Brain microvascular endothelial cell (primary cell): ENCODE results near the gene BTBD1.

Experiments used
- DNase-seq: peaks from one replicate; pipeline ENCODE4 v3.0.0-alpha.2; 2020
- H3K27ac ChIP-seq: fragments of 250-450 bp; sonication (Bioruptor Pico); 2 replicates; pipeline ENCODE4 v1.5.1; 2020; ENCODE audit warnings: mild to moderate bottlenecking, moderate library complexity
- H3K27me3 ChIP-seq: fragments of 250-450 bp; sonication (Bioruptor Pico); replicated peaks from 2 replicates; pipeline ENCODE4 v1.5.1; 2020; ENCODE audit warnings: mild to moderate bottlenecking
- H3K36me3 ChIP-seq: fragments of 250-450 bp; sonication (Bioruptor Pico); replicated peaks from 2 replicates; pipeline ENCODE4 v1.5.1; 2020; ENCODE audit warnings: mild to moderate bottlenecking
- H3K4me3 ChIP-seq: 2 replicates; pipeline ENCODE4 v1.5.1; 2011; ENCODE audit warnings: low read depth, mild to moderate bottlenecking, control low read depth, low read length, moderate library complexity
- in situ Hi-C: cut with HindIII; loops from 2 replicates; pipeline ENCODE4 v1.10.0; 2017; ENCODE audit warnings: low sequenced_read_pairs, low pct_ligation_motif_present
- TF ChIP-seq, protein P1 (sequence below): IDR thresholded peaks from 2 replicates; pipeline ENCODE4 v1.5.1; 2011; ENCODE audit warnings: low read depth, mild to moderate bottlenecking, moderate library complexity, low read length, control low read depth, inconsistent platforms; ENCODE audit errors: missing control alignments

The BTBD1 gene

GRCh38 chr15:83108266-83109219, 41.5 kb upstream of the BTBD1 start:
- Histone ChIP-seq H3K27me3 (no peaks in the 10 kb centered on the region), H3K4me3 (peak overlapping the region; percentile 47), H3K27ac (no peak overlapping the region), H3K36me3 (no peaks in the 10 kb centered on the region)
- in situ Hi-C loops: no loop called here
- TF ChIP-seq, protein P1, sequence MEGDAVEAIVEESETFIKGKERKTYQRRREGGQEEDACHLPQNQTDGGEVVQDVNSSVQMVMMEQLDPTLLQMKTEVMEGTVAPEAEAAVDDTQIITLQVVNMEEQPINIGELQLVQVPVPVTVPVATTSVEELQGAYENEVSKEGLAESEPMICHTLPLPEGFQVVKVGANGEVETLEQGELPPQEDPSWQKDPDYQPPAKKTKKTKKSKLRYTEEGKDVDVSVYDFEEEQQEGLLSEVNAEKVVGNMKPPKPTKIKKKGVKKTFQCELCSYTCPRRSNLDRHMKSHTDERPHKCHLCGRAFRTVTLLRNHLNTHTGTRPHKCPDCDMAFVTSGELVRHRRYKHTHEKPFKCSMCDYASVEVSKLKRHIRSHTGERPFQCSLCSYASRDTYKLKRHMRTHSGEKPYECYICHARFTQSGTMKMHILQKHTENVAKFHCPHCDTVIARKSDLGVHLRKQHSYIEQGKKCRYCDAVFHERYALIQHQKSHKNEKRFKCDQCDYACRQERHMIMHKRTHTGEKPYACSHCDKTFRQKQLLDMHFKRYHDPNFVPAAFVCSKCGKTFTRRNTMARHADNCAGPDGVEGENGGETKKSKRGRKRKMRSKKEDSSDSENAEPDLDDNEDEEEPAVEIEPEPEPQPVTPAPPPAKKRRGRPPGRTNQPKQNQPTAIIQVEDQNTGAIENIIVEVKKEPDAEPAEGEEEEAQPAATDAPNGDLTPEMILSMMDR: no peak
- no peak for DNase-seq

DNA sequence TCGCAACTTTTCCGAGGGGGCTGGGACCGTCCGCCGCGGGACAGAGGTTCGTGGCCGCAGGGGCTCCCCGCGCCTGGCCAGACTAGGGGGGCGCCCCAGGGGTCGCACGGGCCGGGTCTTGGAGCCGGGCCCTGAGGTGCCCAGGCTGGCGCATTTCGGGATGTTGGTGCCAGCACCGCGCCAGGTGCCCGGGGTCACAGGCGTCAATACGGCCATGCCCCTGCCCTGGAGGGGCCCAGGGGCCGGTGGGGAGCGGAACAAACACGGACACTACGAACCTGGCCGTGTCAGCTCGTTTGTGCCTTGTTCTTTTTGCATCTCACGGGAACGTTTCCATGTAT, 40.8 kb upstream of the BTBD1 start:
- Histone ChIP-seq H3K36me3 (no peaks in the 10 kb centered on the region), H3K4me3 (peak overlapping the region; percentile 47), H3K27ac (no peak overlapping the region), H3K27me3 (no peaks in the 10 kb centered on the region)
- TF ChIP-seq, protein P1: no peak
- in situ Hi-C loops: no loop called here
- DNase-seq: no peak

GRCh38 chr15:83106994-83107840, 40.2 kb upstream of the BTBD1 start, which contains the start of gene TM6SF1:
TM6SF1 (plus strand) TSS chr15:83107645; CDS start chr15:83107681, 36 bp downstream.
- Histone ChIP-seq H3K36me3 (no peaks in the 10 kb centered on the region), H3K4me3 (peak within 1 kb of the TSS; percentile 47), H3K27ac (no peak within 1 kb of the TSS), H3K27me3 (no peaks in the 10 kb centered on the region)
- TF ChIP-seq, protein P1: no peak
- DNase-seq: no peak
- in situ Hi-C loops: no loop called here

DNA sequence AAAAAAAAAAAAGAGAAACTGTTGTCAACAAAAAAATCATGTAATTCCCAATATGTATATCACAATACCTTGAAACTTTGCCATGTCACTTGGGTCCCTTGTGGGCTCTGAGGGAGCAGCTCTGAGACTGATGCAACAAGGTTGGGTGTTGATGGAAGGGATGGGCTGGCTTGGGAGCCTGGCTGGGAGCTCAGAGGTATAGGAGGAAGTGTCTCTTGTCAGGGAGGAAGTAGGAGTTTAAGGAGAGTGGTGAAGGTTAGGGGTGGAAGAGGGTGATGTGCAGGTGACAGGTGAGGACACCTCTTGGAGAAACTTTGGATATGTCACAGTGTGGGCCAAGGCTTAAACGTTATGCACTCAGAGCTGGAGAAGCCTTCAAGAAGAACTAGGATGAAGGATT, 38.4 kb upstream of the BTBD1 start:
- no peaks in the 10 kb centered on the region for H3K36me3 ChIP-seq
- TF ChIP-seq, protein P1: no peak
- in situ Hi-C loops: no loop called here
- H3K4me3 ChIP-seq: no peak overlapping the region
- H3K27me3 ChIP-seq: no peaks in the 10 kb centered on the region
- DNase-seq: no peak
- H3K27ac ChIP-seq: no peak overlapping the region

DNA sequence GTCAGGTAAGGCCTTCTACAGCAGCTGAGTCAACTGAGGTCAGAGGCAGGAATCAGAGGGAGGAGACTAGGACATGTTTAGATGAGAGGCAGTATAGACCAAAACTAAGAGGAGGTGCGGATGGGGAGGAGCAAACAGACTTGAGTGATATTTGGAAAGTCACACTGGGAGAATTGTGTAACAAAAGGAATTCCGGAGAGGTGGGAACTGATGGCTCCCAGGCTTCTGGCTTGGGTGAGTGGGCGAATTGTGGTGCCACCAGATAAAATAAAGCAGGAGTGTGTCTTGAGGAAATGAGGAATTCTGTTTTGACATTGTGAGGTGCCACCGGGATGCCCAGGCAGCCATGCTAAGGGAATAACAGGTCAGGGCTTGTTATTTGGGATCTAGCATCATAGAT, 37.1 kb upstream of the BTBD1 start:
- Histone ChIP-seq H3K27me3 (no peaks in the 10 kb centered on the region), H3K36me3 (no peaks in the 10 kb centered on the region), H3K27ac (no peak overlapping the region), H3K4me3 (no peak overlapping the region)
- DNase-seq: no peak
- in situ Hi-C loops: no loop called here
- TF ChIP-seq, protein P1: no peak
